ENCODE data around the gene CFAP43. TPM values are rescaled to one million over a fixed set of nuclear protein-coding genes. Genes with fewer than 3 reads are reported as not detected.

The CFAP43 gene
- total and polyA plus RNA-seq, 4 donors, result 0.10 to 0.33 (median 0.15) TPM

DNA sequence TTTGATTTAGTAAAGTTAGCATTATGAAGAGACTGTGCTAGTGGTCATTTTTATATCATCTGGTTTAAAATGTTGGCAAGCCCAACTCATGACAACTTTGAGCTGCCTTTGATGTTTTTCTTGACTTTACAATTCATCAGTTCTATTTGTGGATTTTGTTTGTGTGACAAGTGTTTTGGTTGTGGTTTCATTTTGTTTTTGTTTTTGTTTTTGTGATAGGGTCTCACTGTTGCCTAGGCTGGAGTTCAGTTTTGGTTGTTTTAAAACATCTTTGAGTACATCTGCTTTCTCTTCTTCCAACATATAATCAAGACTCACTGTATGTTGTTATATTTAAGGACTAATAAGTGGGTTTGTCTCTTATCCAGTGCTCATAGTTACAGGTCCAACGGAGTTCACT is 127.7 kb downstream of the CFAP43 start:
- no peaks in the 10 kb centered on the region for H3K27me3 ChIP-seq (ENCODE audit: control insufficient read depth in 4 of 4, insufficient read depth in 4 of 4, low read length in 3 of 4)
- no peaks in the 10 kb centered on the region for H3K9me3 ChIP-seq (ENCODE audit: control insufficient read depth in 4 of 4, low read length in 3 of 4)
- no peaks in the 10 kb centered on the region for H3K36me3 ChIP-seq (ENCODE audit: control insufficient read depth in 4 of 4, insufficient read depth in 3 of 4, low read depth in 1 of 4, low read length in 3 of 4)
- no peak overlapping the region for H3K4me3 ChIP-seq (ENCODE audit: low read depth in 1 of 3, low read length in 3 of 3)
- TF ChIP-seq RAD21 (IDR thresholded peaks at IDR 0.05) (no peak), FOXA1 (IDR thresholded peaks at IDR 0.05) (no peak), NR2F2 (IDR thresholded peaks at IDR 0.05) (no peak), ZBTB33 (IDR thresholded peaks at IDR 0.05) (no peak), FOXA2 (IDR thresholded peaks at IDR 0.05) (no peak), HNF4A (conservative IDR thresholded peaks at IDR 0.05) (no peak), REST (IDR thresholded peaks at IDR 0.05) (no peak), CTCF (IDR thresholded peaks at IDR 0.05; ENCODE audit: low read depth, low read length, missing input control) (no peak), RXRA (IDR thresholded peaks at IDR 0.05) (no peak), GABPA (IDR thresholded peaks at IDR 0.05 in 1 of 2, conservative IDR thresholded peaks at IDR 0.05 in 1 of 2) (no peak), EGR1 (IDR thresholded peaks at IDR 0.05; ENCODE audit: low read depth in 2 of 2) (no peak), YY1 (IDR thresholded peaks at IDR 0.05) (no peak), TAF1 (conservative IDR thresholded peaks at IDR 0.05) (no peak), SP1 (IDR thresholded peaks at IDR 0.05) (no peak), JUND (IDR thresholded peaks at IDR 0.05) (no peak), HNF4G (IDR thresholded peaks at IDR 0.05) (no peak)
- TF ChIP-seq, protein P1, sequence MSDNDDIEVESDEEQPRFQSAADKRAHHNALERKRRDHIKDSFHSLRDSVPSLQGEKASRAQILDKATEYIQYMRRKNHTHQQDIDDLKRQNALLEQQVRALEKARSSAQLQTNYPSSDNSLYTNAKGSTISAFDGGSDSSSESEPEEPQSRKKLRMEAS (IDR thresholded peaks at IDR 0.05), result no peak
- TF ChIP-seq, protein P2, sequence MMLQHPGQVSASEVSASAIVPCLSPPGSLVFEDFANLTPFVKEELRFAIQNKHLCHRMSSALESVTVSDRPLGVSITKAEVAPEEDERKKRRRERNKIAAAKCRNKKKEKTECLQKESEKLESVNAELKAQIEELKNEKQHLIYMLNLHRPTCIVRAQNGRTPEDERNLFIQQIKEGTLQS (IDR thresholded peaks at IDR 0.05), result no peak
- DNase-seq (ENCODE audit: low spot score), result no peak
- 1% methylated on average over 1 of the region's 1 CpG for WGBS
- no peak overlapping the region for H3K9ac ChIP-seq (ENCODE audit: low read depth in 1 of 2, low read length in 2 of 2)
- H3K27ac ChIP-seq (ENCODE audit: low read depth in 1 of 2, low read length in 2 of 2), result no peak overlapping the region
- H3K4me1 ChIP-seq (ENCODE audit: control insufficient read depth in 4 of 4, insufficient read depth in 4 of 4, low read length in 3 of 4), result peaks cover 0 to 18% (median 8%) of the 10 kb centered on the region in 4 donors

Measured in liver (tissue), 9 donors.